GM21526 (cell line): ENCODE results near the gene MPO.

Experiments
- ATAC-seq: cut with Tn5 transposase; IDR thresholded peaks from one replicate; pipeline ENCODE4 v1.9.1; 2021; ENCODE audit warnings: moderate library complexity; ENCODE audit not compliant: unreplicated experiment, low FRiP score

The MPO gene

GRCh38 chr17:58319173-58320162 lies 38.7 kb upstream of the MPO start:
- ATAC-seq: no peak

- ATAC-seq: no peak
These were observed 38.0 kb upstream of the MPO start for GRCh38 chr17:58318627-58319172.

GRCh38 chr17:58318065-58318481 lies 37.3 kb upstream of the MPO start:
- no peak for ATAC-seq

GRCh38 chr17:58317421-58318064 lies 36.8 kb upstream of the MPO start:
- ATAC-seq: no peak

GRCh38 chr17:58316260-58316960 lies 35.7 kb upstream of the MPO start:
- no peak for ATAC-seq

- ATAC-seq: no peak
These were observed 35.0 kb upstream of the MPO start for GRCh38 chr17:58315750-58316149.

- no peak for ATAC-seq
These were observed 34.6 kb upstream of the MPO start for GRCh38 chr17:58315281-58315711.

GRCh38 chr17:58314706-58315015 lies 33.9 kb upstream of the MPO start:
- ATAC-seq: no peak

GRCh38 chr17:58313815-58314705 lies 33.3 kb upstream of the MPO start:
- ATAC-seq: no peak

GRCh38 chr17:58312829-58313228 lies 32.1 kb upstream of the MPO start:
- no peak for ATAC-seq

- no peak for ATAC-seq
These were observed 31.4 kb upstream of the MPO start for GRCh38 chr17:58312021-58312630.

- no peak for ATAC-seq
These were observed 30.7 kb upstream of the MPO start for GRCh38 chr17:58311429-58311894.

GRCh38 chr17:58310511-58311428 lies 30.0 kb upstream of the MPO start:
- no peak for ATAC-seq

GRCh38 chr17:58309918-58310259 lies 29.2 kb upstream of the MPO start:
- no peak for ATAC-seq

- no peak for ATAC-seq
These were observed 28.5 kb upstream of the MPO start for GRCh38 chr17:58308985-58309917.

- ATAC-seq: no peak
These were observed 27.6 kb upstream of the MPO start for GRCh38 chr17:58308173-58308984.
